DND-41 (cell line): ENCODE measurements around the gene MAN1A1.

ENCODE experiments used
- EZH2 ChIP-seq: IDR thresholded peaks from 3 replicates; pipeline ENCODE4 v1.6.1; 2012; ENCODE audit warnings: borderline replicate concordance, low read depth, mild to moderate bottlenecking, moderate library complexity, low read length, inconsistent platforms; ENCODE audit not compliant: severe bottlenecking
- TF ChIP-seq, protein P1 (sequence below): IDR thresholded peaks from 2 replicates; pipeline ENCODE4 v1.5.1; 2012; ENCODE audit warnings: borderline replicate concordance, low read length, moderate library complexity, mild to moderate bottlenecking; ENCODE audit not compliant: poor library complexity, severe bottlenecking; ENCODE audit errors: extremely low read depth

DNA sequence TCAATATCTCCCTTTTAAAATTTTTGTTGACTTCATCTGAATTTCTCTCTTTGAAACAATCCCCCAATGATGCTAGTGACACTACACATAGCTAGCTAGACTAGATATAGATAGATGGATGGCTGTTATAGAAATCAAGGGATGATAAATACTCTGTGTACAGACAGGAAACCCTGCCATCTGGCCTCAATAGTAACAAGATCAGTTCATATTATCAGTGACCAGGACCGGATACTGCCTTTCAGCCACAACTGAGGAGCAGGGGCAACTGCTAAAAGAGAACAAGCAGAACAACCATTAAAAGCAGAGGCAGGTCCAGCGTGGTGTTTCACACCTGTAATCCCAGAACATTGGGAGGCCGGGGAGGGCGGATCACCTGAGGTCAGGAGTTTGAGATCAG lies 152.8 kb downstream of the MAN1A1 start:
- no peak for TF ChIP-seq EZH2
- TF ChIP-seq, protein P1, sequence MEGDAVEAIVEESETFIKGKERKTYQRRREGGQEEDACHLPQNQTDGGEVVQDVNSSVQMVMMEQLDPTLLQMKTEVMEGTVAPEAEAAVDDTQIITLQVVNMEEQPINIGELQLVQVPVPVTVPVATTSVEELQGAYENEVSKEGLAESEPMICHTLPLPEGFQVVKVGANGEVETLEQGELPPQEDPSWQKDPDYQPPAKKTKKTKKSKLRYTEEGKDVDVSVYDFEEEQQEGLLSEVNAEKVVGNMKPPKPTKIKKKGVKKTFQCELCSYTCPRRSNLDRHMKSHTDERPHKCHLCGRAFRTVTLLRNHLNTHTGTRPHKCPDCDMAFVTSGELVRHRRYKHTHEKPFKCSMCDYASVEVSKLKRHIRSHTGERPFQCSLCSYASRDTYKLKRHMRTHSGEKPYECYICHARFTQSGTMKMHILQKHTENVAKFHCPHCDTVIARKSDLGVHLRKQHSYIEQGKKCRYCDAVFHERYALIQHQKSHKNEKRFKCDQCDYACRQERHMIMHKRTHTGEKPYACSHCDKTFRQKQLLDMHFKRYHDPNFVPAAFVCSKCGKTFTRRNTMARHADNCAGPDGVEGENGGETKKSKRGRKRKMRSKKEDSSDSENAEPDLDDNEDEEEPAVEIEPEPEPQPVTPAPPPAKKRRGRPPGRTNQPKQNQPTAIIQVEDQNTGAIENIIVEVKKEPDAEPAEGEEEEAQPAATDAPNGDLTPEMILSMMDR: no peak
